HepG2 (cell line): ENCODE data around the gene WWC1. TPM values are rescaled to one million over a fixed set of nuclear protein-coding genes. Genes with fewer than 3 reads are reported as not detected.

ENCODE experiments used
- HNF4A ChIP-seq: sonication (generic); formaldehyde crosslinking; IDR thresholded peaks from 2 replicates; pipeline ENCODE4 v1.4.0; 2020; ENCODE audit warnings: missing genetic modification reagents
- KLF9 ChIP-seq: IDR thresholded peaks from 2 replicates; pipeline ENCODE4 v1.6.1; 2016; ENCODE audit warnings: low read depth
- MAZ ChIP-seq, 2 experiments: sonication (generic) in 1 of 2; formaldehyde crosslinking in 1 of 2; IDR thresholded peaks; 2 replicates each; pipeline versions ENCODE4 v1.5.0 to v1.6.1; 2012 to 2020; ENCODE audit warnings: low read depth in 2 of 2, mild to moderate bottlenecking in 2 of 2, borderline replicate concordance in 1 of 2, improper control_type of control experiment in 1 of 2, low read length in 1 of 2, missing genetic modification reagents in 1 of 2, moderate library complexity in 1 of 2
- NCOA2 ChIP-seq: sonication (generic); formaldehyde crosslinking; IDR thresholded peaks from 2 replicates; pipeline ENCODE4 v1.8.0; 2022; ENCODE audit warnings: inconsistent platforms
- PATZ1 ChIP-seq: sonication (generic); formaldehyde crosslinking; IDR thresholded peaks from 2 replicates; pipeline ENCODE4 v1.4.0; 2020; ENCODE audit warnings: missing genetic modification reagents
- PRDM10 ChIP-seq: sonication (generic); formaldehyde crosslinking; IDR thresholded peaks from 2 replicates; pipeline ENCODE4 v1.4.0; 2020; ENCODE audit warnings: low read depth, missing genetic modification reagents
- SOX13 ChIP-seq, 3 experiments: fragments of 450-650 bp in 1 of 3; sonication (generic) in 1 of 3; formaldehyde crosslinking in 1 of 3; IDR thresholded peaks in 2 of 3; conservative IDR thresholded peaks in 1 of 3; 2 replicates each; pipeline versions ENCODE4 v1.5.0 to v1.6.1; 2016 to 2020; ENCODE audit warnings: antibody characterized with exemption in 1 of 3, mild to moderate bottlenecking in 1 of 3, missing compliant biosample characterization in 1 of 3, missing genetic modification reagents in 1 of 3, moderate library complexity in 1 of 3
- TEAD2 ChIP-seq: sonication (generic); formaldehyde crosslinking; IDR thresholded peaks from 2 replicates; pipeline ENCODE4 v1.9.0; 2021; ENCODE audit warnings: missing genetic modification reagents
- ZBTB33 ChIP-seq: sonication (generic); formaldehyde crosslinking; IDR thresholded peaks from 2 replicates; pipeline ENCODE4 v1.4.0; 2020; ENCODE audit warnings: missing genetic modification reagents
- ZNF781 ChIP-seq: sonication (generic); formaldehyde crosslinking; IDR thresholded peaks from 2 replicates; pipeline ENCODE4 v1.5.1; 2020; ENCODE audit warnings: borderline replicate concordance, mild to moderate bottlenecking, missing genetic modification reagents; ENCODE audit errors: not compliant biosample characterization
- polyA plus RNA-seq, 8 experiments: library from polyadenylated mRNA; depleted of rRNA in 3 of 8; stranded (reverse) in 7 of 8; unstranded in 1 of 8; fragments of >200 nt; fragmentation: Illumina TruSeq in 4 of 8; extraction: Trizol in 4 of 8; gene quantifications; 2 replicates each; pipeline versions ENCODE4 v1.2.1 to v1.2.3, GENCODE V29; 2011 to 2016; ENCODE audit warnings: low read depth in 4 of 8, missing spikeins in 1 of 8, mixed read lengths in 1 of 8; ENCODE audit not compliant: insufficient read depth in 1 of 8
- total RNA-seq, 5 experiments: library from RNA; depleted of rRNA; stranded (reverse); fragments of >200 nt; fragmentation: Illumina TruSeq; extraction: Trizol; gene quantifications; 2 replicates each; pipeline ENCODE4 v1.2.3, GENCODE V29; 2016; ENCODE audit warnings: low read depth in 1 of 5

Gene WWC1
- total and polyA plus RNA-seq, 2 of the 13 experiments (the other 11 are each of a cell fraction or from before 2014, with no cell fraction given): 8.3 to 17.9 TPM

- TF ChIP-seq NCOA2 (peak; percentile 47; the same call in 1 of the 2 replicates), PRDM10 (0 out of 2 replicates have a peak, but pooled peaks have one; percentile 33), ZNF781 (CRISPR knock-in tag) (no peak), HNF4A (CRISPR knock-in tag) (0 out of 2 replicates have a peak, but pooled peaks have one; percentile 8), PATZ1 (peak; percentile 85), TEAD2 (CRISPR knock-in tag) (no peak), MAZ (IDR thresholded peaks at IDR 0.05; ENCODE audit: borderline replicate concordance, low read depth, low read length) (no peak), MAZ (CRISPR knock-in tag; IDR thresholded peaks at IDR 0.05; ENCODE audit: low read depth) (no peak), KLF9 (CRISPR knock-in tag) (no peak), SOX13 (IDR thresholded peaks at IDR 0.05) (no peak), SOX13 (CRISPR knock-in tag; conservative IDR thresholded peaks at IDR 0.05 in 1 of 2, IDR thresholded peaks at IDR 0.05 in 1 of 2) (peak in 1 of 2 experiments; percentile 56; a peak in 1 of 4 replicates), ZBTB33 (CRISPR knock-in tag) (0 out of 2 replicates have a peak, but pooled peaks have one; percentile 13)
Observed at GRCh38 chr5:168337361-168337760, 45.9 kb downstream of the WWC1 start (continued).
